GM23248 (cell line): ENCODE results near the gene NKAIN4.

ENCODE experiments used
- EZH2 ChIP-seq: fragments of 200-600 bp; sonication (generic); IDR thresholded peaks from 2 replicates; pipeline ENCODE4 v1.6.1; 2018; ENCODE audit warnings: antibody characterized with exemption, mild to moderate bottlenecking; ENCODE audit not compliant: insufficient read depth, poor library complexity, severe bottlenecking
- EZH2phosphoT487 ChIP-seq: fragments of 200-600 bp; sonication (generic); IDR thresholded peaks from 2 replicates; pipeline ENCODE4 v1.6.1; 2018; ENCODE audit warnings: antibody characterized with exemption, moderate library complexity, mild to moderate bottlenecking, low read depth; ENCODE audit not compliant: insufficient read depth

- TF ChIP-seq EZH2: no peak
- no peak for TF ChIP-seq EZH2phosphoT487
These were observed 9.8 kb downstream of the NKAIN4 start for GRCh38 chr20:63244468-63244867.
